Measurements from ENCODE around the gene BARX1.

GRCh38 chr9:93940951-93941350, 14.2 kb downstream of the BARX1 start:
- TF ChIP-seq SMARCA5 (IDR thresholded peaks at IDR 0.05) (no peak), ZNF274 (IDR thresholded peaks at IDR 0.05; ENCODE audit: insufficient read depth, insufficient read length) (no peak), EZH2 (IDR thresholded peaks at IDR 0.05; ENCODE audit: borderline replicate concordance, control insufficient read depth, low read depth, low read length) (no peak), BRCA1 (IDR thresholded peaks at IDR 0.05; ENCODE audit: low read depth, low read length) (no peak), POLR2AphosphoS5 (IDR thresholded peaks at IDR 0.05; ENCODE audit: low read length) (no peak), E2F8 (IDR thresholded peaks at IDR 0.05; ENCODE audit: low read depth, partially characterized antibody) (no peak), BHLHE40 (IDR thresholded peaks at IDR 0.05; ENCODE audit: borderline replicate concordance in 1 of 2, low read depth in 2 of 2, low read length in 1 of 2) (no peak), SP1 (IDR thresholded peaks at IDR 0.05; ENCODE audit: low read depth, low read length) (no peak), CREB1 (IDR thresholded peaks at IDR 0.05; ENCODE audit: low read depth) (no peak), TAF1 (IDR thresholded peaks at IDR 0.05; ENCODE audit: borderline replicate concordance, low read depth, low read length) (no peak)
- TF ChIP-seq, protein P1, sequence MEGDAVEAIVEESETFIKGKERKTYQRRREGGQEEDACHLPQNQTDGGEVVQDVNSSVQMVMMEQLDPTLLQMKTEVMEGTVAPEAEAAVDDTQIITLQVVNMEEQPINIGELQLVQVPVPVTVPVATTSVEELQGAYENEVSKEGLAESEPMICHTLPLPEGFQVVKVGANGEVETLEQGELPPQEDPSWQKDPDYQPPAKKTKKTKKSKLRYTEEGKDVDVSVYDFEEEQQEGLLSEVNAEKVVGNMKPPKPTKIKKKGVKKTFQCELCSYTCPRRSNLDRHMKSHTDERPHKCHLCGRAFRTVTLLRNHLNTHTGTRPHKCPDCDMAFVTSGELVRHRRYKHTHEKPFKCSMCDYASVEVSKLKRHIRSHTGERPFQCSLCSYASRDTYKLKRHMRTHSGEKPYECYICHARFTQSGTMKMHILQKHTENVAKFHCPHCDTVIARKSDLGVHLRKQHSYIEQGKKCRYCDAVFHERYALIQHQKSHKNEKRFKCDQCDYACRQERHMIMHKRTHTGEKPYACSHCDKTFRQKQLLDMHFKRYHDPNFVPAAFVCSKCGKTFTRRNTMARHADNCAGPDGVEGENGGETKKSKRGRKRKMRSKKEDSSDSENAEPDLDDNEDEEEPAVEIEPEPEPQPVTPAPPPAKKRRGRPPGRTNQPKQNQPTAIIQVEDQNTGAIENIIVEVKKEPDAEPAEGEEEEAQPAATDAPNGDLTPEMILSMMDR (IDR thresholded peaks at IDR 0.05 in 2 of 3, conservative IDR thresholded peaks at IDR 0.05 in 1 of 3; ENCODE audit: control insufficient read depth in 2 of 3, extremely low read depth in 1 of 3, insufficient read depth in 1 of 3, low read depth in 3 of 3, low read length in 3 of 3), result no peak
